Smooth muscle cell (in vitro differentiated cells): ENCODE data around the gene RAB9B. TPM values are rescaled to one million over a fixed set of nuclear protein-coding genes. Genes with fewer than 3 reads are reported as not detected.

Experiments
- DNase-seq: peaks from one replicate; lab custom pipeline; 2025; ENCODE audit not compliant: unreplicated experiment; lab: John Stamatoyannopoulos, UW
- H2AFZ ChIP-seq: fragments of 200-600 bp; sonication (generic); 2 replicates; pipeline ENCODE4 v1.6.0; 2016; ENCODE audit warnings: antibody characterized with exemption, low read depth, mild to moderate bottlenecking
- H3F3A ChIP-seq: fragments of 200-600 bp; sonication (generic); 2 replicates; pipeline ENCODE4 v1.6.0; 2017; ENCODE audit warnings: antibody characterized with exemption, low read depth
- H3K27ac ChIP-seq: fragments of 200-600 bp; sonication (generic); 2 replicates; pipeline ENCODE4 v1.5.1; 2016; ENCODE audit warnings: low read depth, mild to moderate bottlenecking
- H3K27me3 ChIP-seq: fragments of 200-600 bp; sonication (generic); 2 replicates; pipeline ENCODE4 v1.6.1; 2016; ENCODE audit warnings: low read depth, mild to moderate bottlenecking
- H3K36me3 ChIP-seq: fragments of 200-600 bp; sonication (generic); 2 replicates; pipeline ENCODE4 v1.5.1; 2016; ENCODE audit warnings: low read depth
- H3K4me1 ChIP-seq: fragments of 200-600 bp; sonication (generic); 2 replicates; pipeline ENCODE4 v1.5.1; 2016; ENCODE audit warnings: low read depth
- H3K4me2 ChIP-seq: fragments of 200-600 bp; sonication (generic); 2 replicates; pipeline ENCODE4 v1.6.0; 2016; ENCODE audit warnings: mild to moderate bottlenecking
- H3K4me3 ChIP-seq: fragments of 200-600 bp; sonication (generic); 2 replicates; pipeline ENCODE4 v1.5.1; 2016; ENCODE audit warnings: mild to moderate bottlenecking
- H3K79me2 ChIP-seq: fragments of 200-600 bp; sonication (generic); 2 replicates; pipeline ENCODE4 v1.6.0; 2016; ENCODE audit warnings: low read depth, mild to moderate bottlenecking
- H3K9ac ChIP-seq: fragments of 200-600 bp; sonication (generic); 2 replicates; pipeline ENCODE4 v1.6.0; 2016; ENCODE audit warnings: low read depth
- H3K9me3 ChIP-seq: fragments of 200-600 bp; sonication (generic); replicated peaks from 2 replicates; pipeline ENCODE4 v1.5.1; 2016; ENCODE audit warnings: low read depth
- H4K20me1 ChIP-seq: fragments of 200-600 bp; sonication (generic); 2 replicates; pipeline ENCODE4 v1.6.0; 2016; ENCODE audit warnings: low read depth
- WGBS: methylation state at CpG from one replicate; pipeline ENCODE4 v1.1.7; 2016; ENCODE audit warnings: low lambda C conversion rate; 5-methylcytosine and 5-hydroxymethylcytosine counted together
- polyA plus RNA-seq: library from polyadenylated mRNA; unstranded; fragments of >200 nt; fragmentation: Nextera tagmentation; extraction: Ambion mirVana; gene quantifications from 2 replicates; pipeline ENCODE4 v1.2.1, GENCODE V29; 2016
- total RNA-seq: library from RNA; depleted of rRNA; stranded (reverse); fragments of >200 nt; gene quantifications from 2 replicates; pipeline ENCODE4 v1.2.3, GENCODE V29; 2014
- TF ChIP-seq, protein P1 (sequence below): fragments of 200-600 bp; sonication (generic); IDR thresholded peaks from 2 replicates; pipeline ENCODE4 v1.5.1; 2017; ENCODE audit warnings: borderline replicate concordance, mild to moderate bottlenecking, antibody characterized with exemption; ENCODE audit not compliant: insufficient read depth, poor library complexity, severe bottlenecking

RAB9B gene
- total and polyA plus RNA-seq, 2 experiments from 2014 or later, result 0.18 TPM; not detected in 1

DNA sequence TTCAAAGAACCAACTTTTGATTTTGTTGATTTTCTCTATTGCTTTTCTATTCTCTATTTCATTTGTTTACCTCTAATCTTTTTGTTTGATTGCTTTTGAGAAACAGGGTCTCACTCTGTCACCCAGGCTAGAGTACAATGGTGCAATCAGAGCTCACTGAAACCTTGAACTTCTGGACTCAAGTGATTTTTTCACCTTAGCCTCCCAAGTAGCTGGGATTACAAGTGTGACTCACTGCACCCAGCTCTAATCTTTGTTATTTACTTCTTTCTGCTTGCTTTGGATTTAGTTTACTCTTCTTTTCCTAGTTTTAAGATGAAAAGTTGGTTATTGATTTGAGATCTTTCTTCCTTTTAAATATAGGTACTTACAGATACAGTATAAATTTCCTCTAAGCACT is 26.2 kb downstream of the RAB9B start:
- Histone ChIP-seq H3K4me3 (no peak overlapping the region), H3K4me2 (no peak overlapping the region), H4K20me1 (no peaks in the 10 kb centered on the region), H3K9me3 (no peaks in the 10 kb centered on the region), H3K27ac (no peak overlapping the region), H3K79me2 (no peaks in the 10 kb centered on the region), H3K9ac (no peak overlapping the region), H3F3A (no peaks in the 10 kb centered on the region), H3K27me3 (no peaks in the 10 kb centered on the region), H3K4me1 (no peaks in the 10 kb centered on the region), H3K36me3 (no peaks in the 10 kb centered on the region), H2AFZ (no peak overlapping the region)
- TF ChIP-seq, protein P1, sequence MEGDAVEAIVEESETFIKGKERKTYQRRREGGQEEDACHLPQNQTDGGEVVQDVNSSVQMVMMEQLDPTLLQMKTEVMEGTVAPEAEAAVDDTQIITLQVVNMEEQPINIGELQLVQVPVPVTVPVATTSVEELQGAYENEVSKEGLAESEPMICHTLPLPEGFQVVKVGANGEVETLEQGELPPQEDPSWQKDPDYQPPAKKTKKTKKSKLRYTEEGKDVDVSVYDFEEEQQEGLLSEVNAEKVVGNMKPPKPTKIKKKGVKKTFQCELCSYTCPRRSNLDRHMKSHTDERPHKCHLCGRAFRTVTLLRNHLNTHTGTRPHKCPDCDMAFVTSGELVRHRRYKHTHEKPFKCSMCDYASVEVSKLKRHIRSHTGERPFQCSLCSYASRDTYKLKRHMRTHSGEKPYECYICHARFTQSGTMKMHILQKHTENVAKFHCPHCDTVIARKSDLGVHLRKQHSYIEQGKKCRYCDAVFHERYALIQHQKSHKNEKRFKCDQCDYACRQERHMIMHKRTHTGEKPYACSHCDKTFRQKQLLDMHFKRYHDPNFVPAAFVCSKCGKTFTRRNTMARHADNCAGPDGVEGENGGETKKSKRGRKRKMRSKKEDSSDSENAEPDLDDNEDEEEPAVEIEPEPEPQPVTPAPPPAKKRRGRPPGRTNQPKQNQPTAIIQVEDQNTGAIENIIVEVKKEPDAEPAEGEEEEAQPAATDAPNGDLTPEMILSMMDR, result no peak
- no peak for DNase-seq

DNA sequence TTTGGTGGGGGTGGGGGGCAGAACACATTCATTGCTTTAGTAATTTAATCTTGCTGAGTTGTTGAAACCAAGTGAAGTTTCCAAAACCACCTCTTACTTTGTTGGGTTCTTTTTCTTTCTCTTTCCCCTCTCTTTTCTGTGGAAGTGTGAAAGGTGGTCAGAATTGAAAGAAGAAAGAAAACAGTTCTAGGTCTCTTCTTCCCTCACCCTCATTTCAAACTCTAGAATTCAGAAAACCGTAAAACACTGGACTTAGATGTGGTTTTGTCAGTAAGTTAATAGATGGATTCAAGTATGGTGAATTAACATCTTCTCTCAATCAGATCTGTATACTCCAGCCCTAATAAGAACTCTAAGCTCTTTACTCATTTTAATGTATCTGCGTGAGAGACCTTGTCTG is 31.7 kb downstream of the RAB9B start:
- no peak overlapping the region for H3K4me2 ChIP-seq
- H3K4me1 ChIP-seq, result no peaks in the 10 kb centered on the region
- H3K4me3 ChIP-seq, result no peak overlapping the region
- H2AFZ ChIP-seq, result no peak overlapping the region
- H4K20me1 ChIP-seq, result no peaks in the 10 kb centered on the region
- DNase-seq, result no peak
- WGBS, result 88% methylated on average over 2 of the region's 2 CpGs
- no peak overlapping the region for H3K9ac ChIP-seq
- TF ChIP-seq, protein P1, result no peak
- no peaks in the 10 kb centered on the region for H3K27me3 ChIP-seq
- H3K9me3 ChIP-seq, result no peaks in the 10 kb centered on the region
- no peak overlapping the region for H3K27ac ChIP-seq
- no peaks in the 10 kb centered on the region for H3K79me2 ChIP-seq
- H3K36me3 ChIP-seq, result no peaks in the 10 kb centered on the region
- H3F3A ChIP-seq, result no peaks in the 10 kb centered on the region

DNA sequence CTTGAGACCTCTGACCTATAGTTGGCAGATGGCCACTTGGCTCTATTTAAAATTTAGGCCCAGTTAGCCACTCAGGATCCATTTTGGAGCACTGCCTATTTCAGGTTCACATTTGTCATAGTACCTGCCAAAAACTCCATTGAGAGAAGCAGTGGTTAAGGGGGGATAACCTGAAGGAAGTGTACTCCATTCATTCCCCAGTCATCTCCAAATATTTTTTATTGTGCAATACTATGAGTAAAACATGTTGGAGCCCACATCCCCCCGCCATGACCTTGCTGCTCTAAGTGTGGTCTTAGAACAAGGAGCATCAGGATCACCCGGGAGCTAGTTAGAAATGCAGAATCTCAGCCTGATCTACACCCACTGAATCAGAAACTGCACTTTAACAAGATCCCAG is 34.4 kb downstream of the RAB9B start:
- WGBS, result 93% methylated on average over 2 of the region's 2 CpGs
- H3K4me3 ChIP-seq, result no peak overlapping the region

DNA sequence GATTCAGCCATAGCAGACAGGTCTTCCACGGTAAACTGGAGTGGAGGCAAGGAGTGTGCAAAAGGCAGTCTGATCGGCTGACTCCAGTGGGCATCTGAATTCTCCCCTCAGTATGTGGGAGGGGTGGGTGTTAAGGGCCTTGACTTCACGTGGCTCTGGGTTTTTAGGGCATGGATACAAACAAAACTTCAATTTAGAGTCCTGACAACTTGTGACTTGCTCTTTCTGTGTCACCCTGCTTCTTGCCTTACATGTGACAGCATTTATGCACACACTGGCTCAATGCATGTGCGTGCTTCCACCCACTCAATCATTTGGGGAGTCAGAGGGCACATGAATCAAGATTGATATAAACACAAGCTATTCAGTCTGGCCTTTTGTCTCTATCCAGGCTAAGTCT is 37.9 kb downstream of the RAB9B start:
- no peaks in the 10 kb centered on the region for H3K36me3 ChIP-seq
- TF ChIP-seq, protein P1, result no peak
- H2AFZ ChIP-seq, result no peak overlapping the region
- DNase-seq, result no peak
- H3F3A ChIP-seq, result no peaks in the 10 kb centered on the region
- H3K27me3 ChIP-seq, result no peaks in the 10 kb centered on the region
- H4K20me1 ChIP-seq, result no peaks in the 10 kb centered on the region
- no peak overlapping the region for H3K4me2 ChIP-seq
- no peaks in the 10 kb centered on the region for H3K9me3 ChIP-seq
- no peak overlapping the region for H3K9ac ChIP-seq
- peaks cover 25% of the 10 kb centered on the region for H3K4me1 ChIP-seq
- no peak overlapping the region for H3K4me3 ChIP-seq
- H3K27ac ChIP-seq, result no peak overlapping the region
- H3K79me2 ChIP-seq, result no peaks in the 10 kb centered on the region
- 77% methylated on average over 4 of the region's 4 CpGs for WGBS

More for the DNA sequence above, 34.4 kb downstream of the RAB9B start:
- H3K27me3 ChIP-seq, result no peaks in the 10 kb centered on the region
- TF ChIP-seq, protein P1, result no peak
- H3K4me1 ChIP-seq, result peaks cover 10% of the 10 kb centered on the region
- no peaks in the 10 kb centered on the region for H3F3A ChIP-seq
- H4K20me1 ChIP-seq, result no peaks in the 10 kb centered on the region
- no peak for DNase-seq
- H3K9ac ChIP-seq, result no peak overlapping the region
- H3K9me3 ChIP-seq, result no peaks in the 10 kb centered on the region
- no peaks in the 10 kb centered on the region for H3K79me2 ChIP-seq
- no peaks in the 10 kb centered on the region for H3K36me3 ChIP-seq
- no peak overlapping the region for H2AFZ ChIP-seq
- no peak overlapping the region for H3K27ac ChIP-seq
- no peak overlapping the region for H3K4me2 ChIP-seq
